ENCODE measurements around the gene MRGPRX4.
"Not testable (repeated sequence)": the region's sequence is repeated elsewhere in the genome, so short reads cannot be mapped to it uniquely, and the experiment has no call there.

The MRGPRX4 gene

DNA sequence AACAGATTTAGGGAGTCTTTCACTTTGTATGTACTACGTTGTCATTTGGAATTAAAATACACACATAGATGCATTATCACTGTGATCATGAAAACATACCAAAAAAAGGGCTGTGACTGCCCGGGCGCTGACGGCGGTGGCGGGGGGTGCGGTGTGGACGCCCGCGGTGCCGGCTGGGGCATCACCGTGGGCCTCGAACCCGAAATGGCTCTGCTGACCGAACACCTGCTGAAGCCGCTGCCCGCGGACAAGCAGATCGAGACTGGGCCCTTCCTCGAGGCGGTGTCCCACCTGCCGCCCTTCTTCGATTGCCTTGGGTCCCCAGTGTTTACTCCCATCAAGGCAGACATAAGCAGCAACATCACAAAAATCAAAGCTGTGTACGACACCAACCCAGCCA is 16.2 kb downstream of the MRGPRX4 start:
- H3K4me3 ChIP-seq (ENCODE audit: low read depth, low read length) = no peak overlapping the region
- in situ Hi-C loops (cut with HindIII; ENCODE audit: low sequenced_read_pairs) = no loop called here
- no peak for DNase-seq (ENCODE audit: low read depth, low spot score)
- TF ChIP-seq, protein P1, sequence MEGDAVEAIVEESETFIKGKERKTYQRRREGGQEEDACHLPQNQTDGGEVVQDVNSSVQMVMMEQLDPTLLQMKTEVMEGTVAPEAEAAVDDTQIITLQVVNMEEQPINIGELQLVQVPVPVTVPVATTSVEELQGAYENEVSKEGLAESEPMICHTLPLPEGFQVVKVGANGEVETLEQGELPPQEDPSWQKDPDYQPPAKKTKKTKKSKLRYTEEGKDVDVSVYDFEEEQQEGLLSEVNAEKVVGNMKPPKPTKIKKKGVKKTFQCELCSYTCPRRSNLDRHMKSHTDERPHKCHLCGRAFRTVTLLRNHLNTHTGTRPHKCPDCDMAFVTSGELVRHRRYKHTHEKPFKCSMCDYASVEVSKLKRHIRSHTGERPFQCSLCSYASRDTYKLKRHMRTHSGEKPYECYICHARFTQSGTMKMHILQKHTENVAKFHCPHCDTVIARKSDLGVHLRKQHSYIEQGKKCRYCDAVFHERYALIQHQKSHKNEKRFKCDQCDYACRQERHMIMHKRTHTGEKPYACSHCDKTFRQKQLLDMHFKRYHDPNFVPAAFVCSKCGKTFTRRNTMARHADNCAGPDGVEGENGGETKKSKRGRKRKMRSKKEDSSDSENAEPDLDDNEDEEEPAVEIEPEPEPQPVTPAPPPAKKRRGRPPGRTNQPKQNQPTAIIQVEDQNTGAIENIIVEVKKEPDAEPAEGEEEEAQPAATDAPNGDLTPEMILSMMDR (IDR thresholded peaks at IDR 0.05; ENCODE audit: low read depth, low read length) = no peak

DNA sequence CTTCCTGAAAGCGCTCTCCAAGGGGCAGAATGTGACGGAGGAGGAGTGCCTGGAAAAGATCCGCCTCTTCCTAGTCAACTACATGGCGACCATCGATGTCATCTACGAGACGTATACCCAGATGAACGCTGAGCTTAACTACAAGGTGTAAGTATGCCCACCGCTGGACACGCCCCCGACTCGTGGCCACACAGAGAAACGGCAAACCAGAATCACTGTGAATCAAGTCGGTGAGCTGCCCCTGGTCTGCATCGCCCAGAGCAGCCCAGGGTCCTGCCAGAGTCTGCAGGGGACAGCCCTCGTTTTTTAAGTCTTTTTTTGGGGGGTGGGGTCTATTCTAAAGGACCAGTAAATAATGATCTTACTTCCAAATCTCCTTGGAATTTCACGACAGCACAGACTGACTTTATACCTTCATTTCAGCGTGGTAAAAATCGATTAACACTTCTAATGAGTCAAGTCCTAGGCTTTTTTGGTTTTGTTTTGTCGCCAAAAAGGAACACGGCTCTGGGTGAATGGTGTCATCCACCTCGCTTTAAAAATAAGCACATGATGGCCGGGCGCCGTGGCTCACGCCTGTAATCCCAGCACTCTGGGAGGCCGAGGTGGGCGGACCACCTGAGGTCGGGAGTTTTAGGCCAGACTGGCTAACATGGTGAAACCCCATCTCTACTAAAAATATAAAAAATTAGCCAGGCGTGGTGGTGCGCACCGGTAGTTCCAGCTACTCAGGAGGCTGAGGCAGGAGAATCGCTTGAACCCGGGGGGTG is 17.0 kb downstream of the MRGPRX4 start:
- in situ Hi-C loops (cut with HindIII; ENCODE audit: low sequenced_read_pairs); DNase-seq (ENCODE audit: low read depth, low spot score); H3K4me3 ChIP-seq (ENCODE audit: low read depth, low read length): not testable (repeated sequence)

DNA sequence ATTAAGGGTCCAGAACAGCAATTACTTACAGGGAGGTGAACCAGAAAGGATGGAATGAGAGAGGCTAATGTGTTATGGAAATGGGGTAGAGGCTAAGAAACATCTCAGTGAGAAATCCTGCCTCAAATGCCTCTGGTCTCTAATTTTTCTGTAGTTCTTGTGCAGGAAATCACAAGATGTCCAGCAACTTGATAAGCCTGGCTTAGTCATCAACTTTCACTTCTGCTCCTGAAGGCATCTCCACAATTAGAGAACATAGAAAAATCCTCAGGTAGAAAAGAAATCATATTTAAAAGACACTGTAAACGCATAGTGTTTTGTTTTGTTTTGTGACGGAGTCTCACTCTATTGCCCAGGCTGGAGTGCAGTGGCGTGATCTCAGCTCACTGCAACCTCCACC is 18.7 kb downstream of the MRGPRX4 start:
- in situ Hi-C loops (cut with HindIII; ENCODE audit: low sequenced_read_pairs) = no loop called here
- no peak for DNase-seq (ENCODE audit: low read depth, low spot score)

DNA sequence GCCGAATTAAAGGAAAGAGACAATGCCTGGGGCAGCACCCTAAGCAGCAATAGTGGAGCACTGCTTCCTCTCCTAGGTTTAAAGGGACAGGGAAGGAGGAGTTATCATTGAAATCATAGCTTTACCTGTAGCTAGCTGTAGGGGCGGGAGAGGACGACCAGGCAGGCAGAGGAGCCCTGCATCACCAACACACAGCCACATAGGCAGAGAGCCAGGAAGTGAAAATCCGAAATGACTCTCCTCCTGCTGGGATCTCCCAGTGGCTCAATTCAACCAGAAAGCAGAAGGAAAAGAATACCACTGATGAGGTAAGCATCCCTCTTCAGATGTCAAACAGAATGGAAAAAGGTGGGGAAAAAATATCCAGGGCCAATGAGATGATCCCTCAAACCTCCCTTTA is 20.4 kb downstream of the MRGPRX4 start:
- TF ChIP-seq, protein P1 (IDR thresholded peaks at IDR 0.05; ENCODE audit: low read depth, low read length) = no peak
- no peak overlapping the region for H3K4me3 ChIP-seq (ENCODE audit: low read depth, low read length)
- DNase-seq (ENCODE audit: low read depth, low spot score) = no peak
- in situ Hi-C loops (cut with HindIII; ENCODE audit: low sequenced_read_pairs) = no loop called here

More for the DNA sequence above, 18.7 kb downstream of the MRGPRX4 start:
- TF ChIP-seq, protein P1 (IDR thresholded peaks at IDR 0.05; ENCODE audit: low read depth, low read length) = no peak
- no peak overlapping the region for H3K4me3 ChIP-seq (ENCODE audit: low read depth, low read length)

DNA sequence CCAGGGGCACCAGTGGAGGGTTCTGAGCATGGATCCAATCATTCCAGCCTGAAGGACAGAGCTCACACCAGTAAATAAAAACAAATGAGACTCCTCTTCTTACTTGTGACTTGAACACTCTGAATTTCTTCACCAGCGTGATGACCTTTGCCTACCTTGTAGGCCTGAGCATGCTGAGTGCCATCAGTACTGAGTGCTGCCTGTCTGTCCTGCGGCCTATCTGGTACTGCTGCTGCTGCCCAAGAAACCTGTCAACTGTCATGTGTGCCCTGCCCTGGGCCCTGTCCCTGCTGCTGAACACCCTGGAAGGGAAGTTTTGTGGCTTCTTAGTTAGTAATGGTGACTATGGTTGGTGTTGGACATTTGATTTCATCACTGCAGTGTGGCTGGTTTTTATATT is 23.9 kb downstream of the MRGPRX4 start:
- DNase-seq (ENCODE audit: low read depth, low spot score) = no peak
- no peak overlapping the region for H3K4me3 ChIP-seq (ENCODE audit: low read depth, low read length)
- in situ Hi-C loops (cut with HindIII; ENCODE audit: low sequenced_read_pairs) = no loop called here
- TF ChIP-seq, protein P1 (IDR thresholded peaks at IDR 0.05; ENCODE audit: low read depth, low read length) = no peak

DNA sequence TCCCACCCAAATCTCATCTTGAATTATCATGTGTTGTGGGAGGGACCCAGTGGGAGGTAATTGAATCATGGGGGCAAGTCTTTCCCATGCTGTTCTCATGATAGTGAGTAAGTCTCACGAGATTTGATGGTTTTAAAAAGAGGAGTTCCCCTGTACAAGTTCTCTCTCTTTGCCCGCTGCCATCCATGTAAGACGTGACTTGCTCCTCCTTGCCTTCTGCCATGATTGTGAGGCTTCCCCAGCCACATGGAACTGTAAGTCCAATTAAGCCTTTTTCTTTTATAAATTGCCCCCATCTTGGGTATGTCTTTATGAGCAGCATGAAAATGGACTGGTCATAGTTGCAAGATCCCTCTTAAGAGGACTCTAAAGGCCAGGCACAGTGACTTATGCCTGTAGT is 25.1 kb downstream of the MRGPRX4 start:
- H3K4me3 ChIP-seq (ENCODE audit: low read depth, low read length); in situ Hi-C loops (cut with HindIII; ENCODE audit: low sequenced_read_pairs); DNase-seq (ENCODE audit: low read depth, low spot score): not testable (repeated sequence)

DNA sequence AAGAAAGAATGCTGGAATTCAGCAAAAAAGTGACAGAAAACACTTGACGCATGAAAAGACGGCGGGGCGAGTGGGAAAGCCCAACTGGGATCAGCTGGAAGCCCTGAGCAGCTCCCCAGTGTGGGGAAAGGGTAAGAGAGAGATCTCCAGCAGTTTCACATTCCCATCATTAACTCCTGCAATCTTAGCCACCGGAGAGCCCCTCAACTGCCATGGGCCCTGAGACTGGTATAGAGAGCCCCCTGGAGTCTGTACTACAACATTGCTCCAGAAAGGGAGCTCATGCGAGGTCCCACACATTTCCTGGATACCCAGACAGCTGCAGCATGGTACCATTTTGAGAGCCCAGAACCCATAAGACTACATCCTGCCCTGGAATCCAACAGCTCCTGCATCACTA is 31.1 kb downstream of the MRGPRX4 start:
- TF ChIP-seq, protein P1 (IDR thresholded peaks at IDR 0.05; ENCODE audit: low read depth, low read length) = peak; percentile 48

More for the DNA sequence above, 31.1 kb downstream of the MRGPRX4 start:
- DNase-seq (ENCODE audit: low read depth, low spot score) = peak; percentile 1
- in situ Hi-C loops (cut with HindIII; ENCODE audit: low sequenced_read_pairs) = no loop called here
- H3K4me3 ChIP-seq (ENCODE audit: low read depth, low read length) = no peak overlapping the region
